Right cardiac atrium (tissue), 5 donors: Measurements from ENCODE around the gene TF. TPM values are rescaled to one million over a fixed set of nuclear protein-coding genes. Genes with fewer than 3 reads are reported as not detected.

Source experiments
- ATAC-seq, 2 donors: fragments of 200-7000 bp; cut with Tn5 transposase; one replicate each; pipeline versions ENCODE4 v1.8.0 to v1.9.1; 2020; ENCODE audit warnings: moderate library complexity in 2 of 2, mild to moderate bottlenecking in 1 of 2
- DNase-seq, 3 donors: peaks; one replicate each; pipeline ENCODE4 v3.0.0-alpha.2; 2020
- H3K27ac ChIP-seq: one replicate; pipeline ENCODE4 v1.5.1; 2013; ENCODE audit warnings: mild to moderate bottlenecking, low read length, control low read depth, moderate library complexity
- H3K27me3 ChIP-seq: one replicate; pipeline ENCODE4 v1.6.1; 2013; ENCODE audit not compliant: control insufficient read depth, insufficient read depth
- H3K4me1 ChIP-seq: one replicate; pipeline ENCODE4 v1.6.1; 2013; ENCODE audit warnings: low read length; ENCODE audit not compliant: control insufficient read depth, insufficient read depth
- H3K4me3 ChIP-seq: one replicate; pipeline ENCODE4 v1.5.1; 2013; ENCODE audit warnings: low read length, control low read depth
- H3K9me3 ChIP-seq: one replicate; pipeline ENCODE4 v1.6.1; 2013; ENCODE audit warnings: low read length; ENCODE audit not compliant: control insufficient read depth
- WGBS: extraction: QIAGEN DNeasy Blood & Tissue Kit; methylation state at CpG from one replicate; pipeline ENCODE4 v1.1.7; 2013; 5-methylcytosine and 5-hydroxymethylcytosine counted together
- intact Hi-C, 4 donors: fragments of 100-400 bp; cut with DNase I; formaldehyde crosslinking; loops; one replicate each; pipeline versions ENCODE4 v1.11.0 to v1.14.0; 2022 to 2023
- long read RNA-seq, 4 donors: library from polyadenylated mRNA; unstranded; transcript quantifications; one replicate each; pipeline ENCODE4 v2.0.0, GENCODE V29; 2020 to 2021
- polyA plus RNA-seq: library from polyadenylated mRNA; stranded (reverse); fragments of 200-250 nt; gene quantifications from one replicate; pipeline ENCODE4 v1.2.3, GENCODE V29; 2013
- total RNA-seq, 4 donors: library from RNA; stranded (reverse); fragmentation: NEBNext Ultra II Directional; extraction: Animal tissue kit (Norgen Biotek cat#: 25700); gene quantifications; one replicate each; pipeline ENCODE4 v1.2.1, GENCODE V29; 2021
- donor health status: healthy with polysubstance abuse.
- donor health status: DM: no; HTN: yes; CAD: no.
- donor health status: DM: no; HTN: no; CAD: no.
- donor health status: DM: no; HTN: yes; CAD: no; lungs with severe emphysema.
- donor health status: DM: yes; HTN: yes; CAD: no.

Gene TF
- total RNA-seq = 10 to 100 TPM in 1 of 4 donors, 1 to 10 TPM in 3; 2.1 to 10.7 (median 3.0) TPM
- 18.3 TPM for polyA plus RNA-seq
- long read RNA-seq, donor 1, partial matches to known transcripts = 1 of 1 reads
- long read RNA-seq, donor 1, other reads (novel, unspliced or antisense) = 0 of 1 reads
- long read RNA-seq, donor 2, full-length matches to known transcripts = 1 of 1 reads
- long read RNA-seq, donor 2, partial matches to known transcripts = 0 of 1 reads
- long read RNA-seq, donor 2, other reads (novel, unspliced or antisense) = 0 of 1 reads
- long read RNA-seq, donor 3, full-length matches to known transcripts = 3 of 3 reads
- long read RNA-seq, donor 3, partial matches to known transcripts = 0 of 3 reads
- long read RNA-seq, donor 3, other reads (novel, unspliced or antisense) = 0 of 3 reads
- long read RNA-seq, donor 4, full-length matches to known transcripts = 1 of 3 reads
- long read RNA-seq, donor 4, partial matches to known transcripts = 0 of 3 reads
- long read RNA-seq, donor 4, other reads (novel, unspliced or antisense) = 2 of 3 reads

DNA sequence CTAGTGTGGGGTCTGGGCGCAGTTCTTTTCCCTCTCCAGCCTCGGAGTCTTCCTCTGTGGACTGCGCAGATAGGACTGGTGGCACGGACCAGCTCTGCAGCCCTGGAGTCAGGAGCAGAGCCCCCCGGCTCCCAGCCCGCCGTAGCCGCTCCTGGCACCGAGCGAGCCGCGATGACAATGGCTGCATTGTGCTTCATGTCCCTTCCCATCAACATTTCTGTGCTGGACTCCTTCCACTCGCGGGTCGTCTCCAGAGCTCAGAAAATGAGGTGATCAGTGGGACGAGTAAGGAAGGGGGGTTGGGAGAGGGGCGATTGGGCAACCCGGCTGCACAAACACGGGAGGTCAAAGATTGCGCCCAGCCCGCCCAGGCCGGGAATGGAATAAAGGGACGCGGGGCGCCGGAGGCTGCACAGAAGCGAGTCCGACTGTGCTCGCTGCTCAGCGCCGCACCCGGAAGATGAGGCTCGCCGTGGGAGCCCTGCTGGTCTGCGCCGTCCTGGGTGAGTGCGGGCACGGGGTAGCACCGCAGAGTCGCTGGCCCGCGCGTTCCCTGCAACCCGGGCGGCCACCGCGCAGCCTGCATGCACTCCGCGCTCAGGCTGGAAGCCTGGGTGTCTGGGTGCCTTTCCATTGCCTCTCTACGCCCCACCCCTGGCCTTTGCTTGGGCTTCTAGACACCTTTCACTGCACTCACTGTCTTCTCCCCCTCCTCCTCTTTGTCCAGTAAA is at the start of gene TF:
TF (plus strand) TSS at position 413 of the 731 bp plus-strand sequence; CDS start at position 461, 48 bp downstream.
- no peak within 1 kb of the TSS for H3K4me3 ChIP-seq
- H3K4me1 ChIP-seq = no peaks in the 10 kb centered on the region
- H3K27ac ChIP-seq = no peak within 1 kb of the TSS
- ATAC-seq = peak; percentile 36 to 61
- H3K27me3 ChIP-seq = no peaks in the 10 kb centered on the region
- 10% methylated on average over 50 of the region's 50 CpGs for WGBS
- H3K9me3 ChIP-seq = no peaks in the 10 kb centered on the region
- intact Hi-C loops = no loop called here
- peak in 2 of 3 donors; percentile 61 to 64 for DNase-seq

DNA sequence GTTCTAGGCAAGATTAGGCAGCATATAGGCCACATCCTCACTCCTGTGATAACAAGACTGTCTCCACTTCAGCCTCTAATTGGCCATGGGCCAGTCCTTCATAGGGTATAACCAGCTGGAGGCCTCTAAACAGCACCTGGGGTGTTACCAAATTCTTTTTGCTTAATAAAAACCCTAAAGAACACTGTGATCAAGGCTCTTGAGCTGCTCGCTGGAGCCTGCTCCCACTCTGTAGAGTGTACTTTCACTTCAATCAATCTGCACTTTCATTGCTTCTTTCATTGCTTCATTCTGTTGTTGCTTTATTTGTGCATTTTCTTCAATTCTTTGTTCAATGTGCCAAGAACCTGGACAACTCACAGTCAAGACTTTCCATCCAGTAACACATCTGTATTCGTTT is 48.2 kb upstream of the TF start:
- Histone ChIP-seq H3K4me3 (no peak overlapping the region), H3K4me1 (no peaks in the 10 kb centered on the region), H3K27ac (no peak overlapping the region), H3K27me3 (no peaks in the 10 kb centered on the region), H3K9me3 (no peaks in the 10 kb centered on the region)
- no peak for ATAC-seq
- 88% methylated on average over 2 of the region's 2 CpGs for WGBS
- intact Hi-C loops = no loop called here
- no peak for DNase-seq

DNA sequence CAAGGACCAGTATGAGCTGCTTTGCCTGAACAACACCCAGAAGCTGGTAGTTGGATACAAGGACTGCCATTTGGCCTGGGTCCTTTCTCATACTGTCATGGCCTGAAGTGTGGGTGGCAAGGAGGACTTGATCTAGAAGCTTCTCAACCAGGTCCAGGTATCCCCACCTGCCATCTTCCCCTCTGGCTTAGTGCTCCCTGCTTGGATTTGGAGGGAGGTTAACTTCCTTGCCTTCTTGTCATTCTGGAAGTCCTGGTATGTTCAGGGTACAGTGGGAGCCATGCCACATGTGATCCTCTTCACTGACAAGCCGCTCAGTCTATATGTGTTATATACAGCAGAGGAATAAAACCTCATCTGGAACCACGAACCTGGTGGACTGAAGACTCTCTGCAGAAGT is 46.7 kb upstream of the TF start:
- no peak overlapping the region for H3K4me3 ChIP-seq
- WGBS = 74% methylated on average over 2 of the region's 2 CpGs
- ATAC-seq (no peak), DNase-seq (no peak)
- H3K9me3 ChIP-seq = no peaks in the 10 kb centered on the region
- H3K27ac ChIP-seq = no peak overlapping the region
- intact Hi-C loops = no loop called here
- H3K27me3 ChIP-seq = no peaks in the 10 kb centered on the region
- H3K4me1 ChIP-seq = no peaks in the 10 kb centered on the region

GRCh38 chr3:133699903-133700302 is 46.3 kb upstream of the TF start:
- H3K27ac ChIP-seq = no peak overlapping the region
- intact Hi-C loops = no loop called here
- no peak overlapping the region for H3K4me3 ChIP-seq
- H3K27me3 ChIP-seq = no peaks in the 10 kb centered on the region
- H3K4me1 ChIP-seq = no peaks in the 10 kb centered on the region
- ATAC-seq = no peak
- 88% methylated on average over 3 of the region's 3 CpGs for WGBS
- DNase-seq = no peak
- no peaks in the 10 kb centered on the region for H3K9me3 ChIP-seq

- ATAC-seq = no peak
- Histone ChIP-seq H3K4me1 (no peaks in the 10 kb centered on the region), H3K27ac (no peak overlapping the region), H3K4me3 (no peak overlapping the region), H3K27me3 (no peaks in the 10 kb centered on the region), H3K9me3 (no peaks in the 10 kb centered on the region)
- no peak for DNase-seq
- intact Hi-C loops = no loop called here
- 91% methylated on average over 6 of the region's 6 CpGs for WGBS
Observed at GRCh38 chr3:133700351-133700750, 45.8 kb upstream of the TF start.

DNA sequence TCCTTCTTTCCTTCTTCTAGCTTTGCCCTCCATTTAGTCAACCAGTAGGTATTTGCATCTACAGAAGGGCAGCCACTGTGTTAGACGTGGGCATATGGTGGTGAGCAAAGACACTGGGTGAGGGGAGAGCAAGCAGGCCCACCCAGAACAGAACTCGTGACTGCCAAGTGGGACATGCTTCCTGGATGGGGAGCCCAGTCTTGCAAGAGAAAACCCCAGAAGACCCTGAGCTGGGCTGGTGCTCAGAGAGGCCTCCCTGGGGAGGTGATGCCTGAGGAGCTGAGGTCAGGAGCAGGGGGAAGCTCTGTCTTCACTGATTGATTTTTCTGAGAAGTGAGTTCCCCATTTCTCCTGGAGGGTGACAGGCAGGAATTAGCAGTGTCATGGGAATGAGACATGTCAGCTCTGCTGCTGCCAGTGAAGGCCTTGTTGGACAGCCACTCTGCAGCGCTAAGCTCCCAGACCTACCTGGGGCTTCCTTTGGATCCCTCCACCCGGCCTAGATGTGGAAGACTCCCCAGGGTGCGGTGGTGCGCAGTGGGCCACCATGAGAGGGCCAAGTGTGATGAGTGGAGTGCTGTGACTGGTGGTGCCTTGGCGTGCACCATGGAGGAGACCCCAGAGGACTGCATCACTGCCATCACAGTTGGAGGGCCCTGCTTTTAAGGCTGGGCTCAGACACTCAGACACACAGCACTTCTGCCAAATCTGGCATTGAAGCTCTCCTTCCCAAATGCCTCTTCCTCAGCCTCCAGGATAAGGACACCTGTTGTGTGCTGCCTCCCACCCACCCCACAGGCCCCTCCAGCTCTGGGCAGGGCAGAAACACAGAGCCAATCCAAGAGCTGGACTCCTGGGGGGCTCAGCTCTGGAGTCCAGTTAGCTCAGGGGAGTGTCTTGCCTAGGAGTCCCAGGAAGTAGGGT is 44.5 kb upstream of the TF start:
- Histone ChIP-seq H3K27ac (no peak overlapping the region), H3K27me3 (no peaks in the 10 kb centered on the region), H3K9me3 (no peaks in the 10 kb centered on the region), H3K4me1 (no peaks in the 10 kb centered on the region), H3K4me3 (no peak overlapping the region)
- DNase-seq (no peak), ATAC-seq (no peak)
- 93% methylated on average over 7 of the region's 7 CpGs for WGBS
- intact Hi-C loops = no loop called here

GRCh38 chr3:133703915-133704314 is 42.3 kb upstream of the TF start:
- 65% methylated on average over 1 of the region's 1 CpG for WGBS
- DNase-seq = no peak
- intact Hi-C loops = no loop called here
- ATAC-seq = no peak
- Histone ChIP-seq H3K27ac (no peak overlapping the region), H3K9me3 (no peaks in the 10 kb centered on the region), H3K4me3 (no peak overlapping the region), H3K4me1 (no peaks in the 10 kb centered on the region), H3K27me3 (no peaks in the 10 kb centered on the region)

DNA sequence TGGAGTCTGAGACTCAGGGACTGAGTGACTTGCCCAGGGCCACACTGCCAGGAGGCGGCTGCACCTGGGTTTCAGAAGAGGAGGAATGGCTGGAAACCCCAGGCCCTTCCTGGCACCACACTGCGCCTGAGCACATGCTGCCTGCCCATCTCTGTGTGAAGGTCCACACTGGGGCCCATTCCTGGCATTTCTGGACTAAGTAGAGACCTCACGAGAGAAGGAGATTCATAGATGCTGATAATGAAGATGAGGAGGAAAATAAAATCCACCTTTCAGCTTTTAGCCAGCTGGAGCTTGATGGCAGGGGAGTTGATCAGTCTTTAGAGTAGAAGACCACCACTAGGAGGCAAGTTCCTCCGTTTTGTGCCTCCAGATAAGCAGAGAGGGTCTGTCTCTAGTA is 40.2 kb upstream of the TF start:
- no peak overlapping the region for H3K4me3 ChIP-seq
- no peak for DNase-seq
- ATAC-seq = no peak
- H3K9me3 ChIP-seq = no peaks in the 10 kb centered on the region
- H3K27ac ChIP-seq = no peak overlapping the region
- no peaks in the 10 kb centered on the region for H3K27me3 ChIP-seq
- H3K4me1 ChIP-seq = no peaks in the 10 kb centered on the region
- WGBS = 74% methylated on average over 4 of the region's 4 CpGs
- intact Hi-C loops = no loop called here

GRCh38 chr3:133709139-133709750 is 36.9 kb upstream of the TF start:
- ATAC-seq (no peak), DNase-seq (no peak)
- intact Hi-C loops = no loop called here
- 77% methylated on average over 3 of the region's 3 CpGs for WGBS
- Histone ChIP-seq H3K27me3 (no peaks in the 10 kb centered on the region), H3K4me1 (no peaks in the 10 kb centered on the region), H3K4me3 (no peak overlapping the region), H3K9me3 (no peaks in the 10 kb centered on the region), H3K27ac (no peak overlapping the region)

GRCh38 chr3:133711013-133711412 is 35.2 kb upstream of the TF start:
- Histone ChIP-seq H3K27ac (no peak overlapping the region), H3K27me3 (no peaks in the 10 kb centered on the region), H3K9me3 (no peaks in the 10 kb centered on the region), H3K4me3 (no peak overlapping the region), H3K4me1 (no peaks in the 10 kb centered on the region)
- intact Hi-C loops = no loop called here
- WGBS = 70% methylated on average over 4 of the region's 4 CpGs
- DNase-seq = no peak
- ATAC-seq = no peak
